Endodermal cell (in vitro differentiated cells): ENCODE data around the gene RAB3C. TPM values are rescaled to one million over a fixed set of nuclear protein-coding genes. Genes with fewer than 3 reads are reported as not detected.

ENCODE experiments used
- DNase-seq: peaks from one replicate; pipeline ENCODE4 v3.0.0-alpha.2; 2017
- H3K27ac ChIP-seq: 2 replicates; pipeline ENCODE4 v1.5.1; 2013; ENCODE audit warnings: mild to moderate bottlenecking, low read depth, low read length, moderate library complexity
- H3K27me3 ChIP-seq: 2 replicates; pipeline ENCODE4 v1.6.1; 2013; ENCODE audit warnings: mild to moderate bottlenecking, low read length, moderate library complexity; ENCODE audit not compliant: insufficient read depth, control insufficient read depth, poor library complexity, severe bottlenecking
- H3K36me3 ChIP-seq: 2 replicates; pipeline ENCODE4 v1.7.0; 2013; ENCODE audit warnings: mild to moderate bottlenecking, low read length, moderate library complexity; ENCODE audit not compliant: control insufficient read depth, insufficient read depth
- H3K4me1 ChIP-seq: one replicate; pipeline ENCODE4 v1.7.0; 2013; ENCODE audit warnings: low read length; ENCODE audit not compliant: control insufficient read depth, insufficient read depth
- H3K4me3 ChIP-seq: 2 replicates; pipeline ENCODE4 v1.5.1; 2013; ENCODE audit warnings: mild to moderate bottlenecking, low read length, moderate library complexity
- H3K9ac ChIP-seq: 2 replicates; pipeline ENCODE4 v1.6.1; 2013; ENCODE audit warnings: mild to moderate bottlenecking, low read length, moderate library complexity; ENCODE audit not compliant: poor library complexity, severe bottlenecking; ENCODE audit errors: extremely low read depth
- H3K9me3 ChIP-seq: 2 replicates; pipeline ENCODE4 v1.6.1; 2013; ENCODE audit warnings: mild to moderate bottlenecking, low read length, moderate library complexity; ENCODE audit not compliant: control insufficient read depth
- H3K27ac Mint-ChIP-seq: 2 replicates; pipeline ENCODE4 v1.8.0; 2020; ENCODE audit warnings: mixed read lengths
- H3K27me3 Mint-ChIP-seq: 2 replicates; pipeline ENCODE4 v1.8.0; 2021; ENCODE audit warnings: mild to moderate bottlenecking, mixed read lengths; ENCODE audit not compliant: insufficient read depth
- H3K36me3 Mint-ChIP-seq: 2 replicates; pipeline ENCODE4 v1.8.0; 2020; ENCODE audit warnings: low read depth, mixed read lengths
- H3K4me1 Mint-ChIP-seq: 2 replicates; pipeline ENCODE4 v1.8.0; 2020; ENCODE audit warnings: mixed read lengths
- H3K4me3 Mint-ChIP-seq: 2 replicates; pipeline ENCODE4 v1.8.0; 2020; ENCODE audit warnings: mild to moderate bottlenecking, moderate library complexity, mixed read lengths
- H3K9me3 Mint-ChIP-seq: 2 replicates; pipeline ENCODE4 v1.8.0; 2020; ENCODE audit warnings: mild to moderate bottlenecking, mixed read lengths
- CTCF ChIP-seq: fragments of 200-600 bp; sonication (generic); conservative IDR thresholded peaks from 2 replicates; pipeline ENCODE4 v1.5.0; 2021; ENCODE audit warnings: antibody characterized with exemption, mild to moderate bottlenecking
- WGBS, 2 experiments: methylation state at CpG; one replicate each; pipeline versions ENCODE4 v1.1.5 to v1.1.7; 2013; ENCODE audit warnings: missing lambda C conversion rate in 2 of 2, mixed read lengths in 1 of 2; ENCODE audit not compliant: insufficient coverage in 1 of 2, insufficient read length in 1 of 2; 5-methylcytosine and 5-hydroxymethylcytosine counted together
- total RNA-seq, 2 donors: library from RNA; stranded (reverse); fragmentation: NEBNext Ultra II Directional in 1 of 2; extraction: Animal tissue kit (Norgen Biotek cat#: 25700) in 1 of 2; gene quantifications; 2 replicates in 1 of 2; 3 replicates in 1 of 2; pipeline ENCODE4 v1.2.1, GENCODE V29; 2021

RAB3C gene
- total RNA-seq, 2 donors from 2014 or later: 5.8 to 15.1 TPM

GRCh38 chr5:58890701-58891085 is 307.8 kb downstream of the RAB3C start:
- Histone ChIP-seq H3K27me3 (no peaks in the 10 kb centered on the region), H3K9me3 (no peaks in the 10 kb centered on the region), H3K9ac (no peak overlapping the region), H3K4me1 (peaks cover 9% of the 10 kb centered on the region), H3K27ac (peak overlapping the region; percentile 87), H3K4me3 (no peak overlapping the region), H3K36me3 (no peaks in the 10 kb centered on the region)
- TF ChIP-seq CTCF: no peak
- Mint-ChIP-seq H3K4me1 (peaks cover 27% of the 10 kb centered on the region), H3K27me3 (no peaks in the 10 kb centered on the region), H3K4me3 (no peak overlapping the region), H3K9me3 (no peaks in the 10 kb centered on the region), H3K36me3 (no peaks in the 10 kb centered on the region), H3K27ac (no peak overlapping the region)
- 80 to 86% methylated on average over 1 to 4 of the region's 6 CpGs for WGBS, 2 experiments
- no peak for DNase-seq

GRCh38 chr5:58891086-58891970 is 308.5 kb downstream of the RAB3C start:
- Histone ChIP-seq H3K36me3 (no peaks in the 10 kb centered on the region), H3K27ac (peak overlapping the region; percentile 87), H3K4me1 (peaks cover 9% of the 10 kb centered on the region), H3K9ac (no peak overlapping the region), H3K9me3 (no peaks in the 10 kb centered on the region), H3K4me3 (no peak overlapping the region), H3K27me3 (no peaks in the 10 kb centered on the region)
- Mint-ChIP-seq H3K27me3 (no peaks in the 10 kb centered on the region), H3K27ac (peak overlapping the region; percentile 87), H3K9me3 (no peaks in the 10 kb centered on the region), H3K4me1 (peaks cover 22% of the 10 kb centered on the region), H3K4me3 (no peak overlapping the region), H3K36me3 (no peaks in the 10 kb centered on the region)
- peak; percentile 92 for DNase-seq
- peak; percentile 87 for TF ChIP-seq CTCF
- WGBS, 2 experiments: 54 to 56% methylated on average over 12 to 18 of the region's 18 CpGs

GRCh38 chr5:58891971-58892343 is 309.1 kb downstream of the RAB3C start:
- no peak for DNase-seq
- Mint-ChIP-seq H3K4me3 (no peak overlapping the region), H3K9me3 (no peaks in the 10 kb centered on the region), H3K36me3 (no peaks in the 10 kb centered on the region), H3K27ac (no peak overlapping the region), H3K4me1 (peaks cover 18% of the 10 kb centered on the region), H3K27me3 (no peaks in the 10 kb centered on the region)
- Histone ChIP-seq H3K9ac (no peak overlapping the region), H3K4me1 (peaks cover 5% of the 10 kb centered on the region), H3K4me3 (no peak overlapping the region), H3K27me3 (no peaks in the 10 kb centered on the region), H3K36me3 (no peaks in the 10 kb centered on the region), H3K9me3 (no peaks in the 10 kb centered on the region), H3K27ac (no peak overlapping the region)
- peak; percentile 39 for TF ChIP-seq CTCF
